Stomach (tissue), 4 donors: ENCODE data around the gene ROCK2.

Experiments
- CTCF ChIP-seq, 7 experiments: fragments of 450-650 bp in 4 of 7; fragments of 200-600 bp in 3 of 7; sonication (generic) in 3 of 7; IDR thresholded peaks; one replicate each; pipeline ENCODE4 v1.5.1; 2016 to 2019; ENCODE audit warnings: antibody characterized with exemption in 7 of 7, control low read depth in 2 of 7, mild to moderate bottlenecking in 1 of 7
- POLR2A ChIP-seq, 4 donors: fragments of 450-650 bp; IDR thresholded peaks; one replicate each; pipeline ENCODE4 v1.6.1; 2016; ENCODE audit warnings: antibody characterized with exemption in 4 of 4, control low read depth in 2 of 4, mild to moderate bottlenecking in 1 of 4, moderate library complexity in 1 of 4
- POLR2AphosphoS5 ChIP-seq, 3 donors: sonication (generic); formaldehyde crosslinking; IDR thresholded peaks; one replicate each; pipeline ENCODE4 v1.6.1; 2016; ENCODE audit warnings: antibody characterized with exemption in 3 of 3

- no peak for TF ChIP-seq POLR2A (IDR thresholded peaks at IDR 0.05)
- no peak for TF ChIP-seq CTCF (IDR thresholded peaks at IDR 0.05)
- TF ChIP-seq POLR2AphosphoS5 (IDR thresholded peaks at IDR 0.05) = no peak
These were observed 58.9 kb downstream of the ROCK2 start for GRCh38 chr2:11285499-11285898.
